HL-60/S4 (cell line): ENCODE results near the gene SRSF6.
"Not testable (repeated sequence)": the region's sequence is repeated elsewhere in the genome, so short reads cannot be mapped to it uniquely, and the experiment has no call there.

Experiments
- in situ Hi-C: fragments of 300-500 bp; cut with MboI; formaldehyde crosslinking; loops from 2 replicates; pipeline ENCODE4 v1.14.3; 2022; ENCODE audit warnings: low sequenced_read_pairs

The SRSF6 gene

DNA sequence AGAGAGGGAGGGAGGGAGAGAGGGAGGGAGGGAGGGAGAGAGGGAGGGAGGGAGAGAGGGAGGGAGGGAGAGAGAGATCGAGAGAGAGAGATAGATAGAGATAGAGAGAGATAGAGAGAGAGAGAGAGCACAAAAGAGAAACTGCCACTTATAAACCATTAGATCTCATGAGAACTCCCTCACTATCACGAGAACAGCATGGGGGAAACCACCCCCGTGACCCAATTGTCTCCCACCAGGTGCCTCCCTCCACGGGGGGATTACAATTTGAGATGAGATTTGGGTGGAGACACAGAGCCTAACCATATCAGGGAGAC is 9.3 kb upstream of the SRSF6 start:
- in situ Hi-C loops, result loop anchor here (10.0 kb wide), 1 partner anchor 636 kb away; no protein-coding TSS in a partner anchor

GRCh38 chr20:43448748-43449535 is 8.8 kb upstream of the SRSF6 start:
- in situ Hi-C loops, result loop anchor here (10.0 kb wide), 1 partner anchor 636 kb away; no protein-coding TSS in a partner anchor

DNA sequence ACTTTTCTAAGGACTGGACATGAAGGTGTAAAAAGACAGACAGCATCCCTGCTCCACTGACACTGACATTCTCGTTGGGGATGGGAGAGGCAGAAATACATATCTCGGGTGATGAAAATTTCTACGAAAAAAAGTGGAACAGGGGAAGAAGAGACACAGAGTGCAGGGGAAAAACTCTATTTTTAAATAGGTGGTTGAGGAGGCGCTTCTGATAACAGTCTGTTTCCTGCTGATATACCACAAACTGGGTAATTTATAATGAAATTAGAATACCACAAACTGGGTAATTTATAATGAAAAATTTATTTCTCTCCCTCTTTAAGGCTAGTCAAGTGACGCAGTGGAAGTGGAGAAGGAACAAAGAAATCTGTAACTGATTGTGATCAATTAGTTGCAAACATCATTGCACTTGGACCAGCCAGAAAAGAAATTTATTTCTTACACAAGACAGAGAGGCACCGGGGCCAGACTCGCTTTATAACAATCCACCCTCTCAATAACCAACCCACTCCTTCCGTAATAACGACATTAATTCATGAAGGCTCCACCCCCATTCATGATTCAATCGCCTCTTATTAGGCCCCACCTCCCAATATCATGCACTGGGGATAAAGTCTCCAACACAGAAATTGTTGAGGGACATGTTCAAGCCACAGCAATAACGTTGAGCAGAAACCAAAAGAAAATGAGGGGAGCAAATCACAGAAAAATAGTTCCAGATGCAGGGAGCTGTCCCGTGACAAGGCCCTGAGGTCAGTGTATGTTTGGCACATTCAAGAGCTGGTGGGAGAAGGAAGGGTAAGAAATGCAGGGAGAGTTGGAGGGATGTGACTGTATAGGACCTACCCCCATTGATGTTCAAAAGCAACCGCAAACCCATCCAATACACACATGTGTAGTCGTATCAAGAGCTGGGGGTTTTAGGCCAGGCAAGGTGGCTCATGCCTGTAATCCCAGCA is 6.6 kb upstream of the SRSF6 start:
- in situ Hi-C loops, result no loop called here

DNA sequence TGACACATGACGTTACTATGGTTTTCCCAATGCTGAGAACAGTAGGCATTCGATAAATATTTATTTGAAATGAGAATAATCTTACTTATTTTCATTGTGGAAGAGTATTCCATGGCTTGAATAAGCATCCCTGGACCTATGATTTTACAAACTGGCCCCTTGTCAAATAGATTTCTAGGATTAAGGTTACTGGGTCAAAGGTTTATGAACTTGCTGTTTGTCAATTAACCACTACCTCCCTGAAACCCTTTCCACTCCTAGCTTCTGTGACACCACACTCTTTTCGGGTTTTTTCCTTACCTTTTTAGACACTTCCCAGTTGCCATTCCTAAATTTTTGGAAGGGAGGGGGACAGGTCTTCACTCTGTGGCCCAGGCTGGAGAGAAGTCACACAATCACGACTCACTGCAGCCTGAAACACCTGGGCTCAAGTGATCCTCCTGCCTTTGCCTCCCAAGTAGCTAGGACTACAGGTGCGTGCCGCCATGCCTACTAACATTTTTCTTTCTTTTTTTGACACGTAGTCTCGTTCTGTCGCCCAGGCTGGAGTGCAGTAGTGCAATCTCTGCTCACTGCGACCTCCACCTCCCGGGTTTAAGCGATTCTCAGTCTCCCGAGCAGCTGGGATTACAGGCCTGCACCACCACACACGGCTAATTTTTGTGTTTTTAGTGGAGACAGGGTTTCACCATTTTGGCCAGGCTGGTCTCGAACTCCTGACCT is 5.1 kb upstream of the SRSF6 start:
- in situ Hi-C loops, result no loop called here

GRCh38 chr20:43456252-43456651 is 1.4 kb upstream of the SRSF6 start:
- in situ Hi-C loops, result not testable (repeated sequence)

DNA sequence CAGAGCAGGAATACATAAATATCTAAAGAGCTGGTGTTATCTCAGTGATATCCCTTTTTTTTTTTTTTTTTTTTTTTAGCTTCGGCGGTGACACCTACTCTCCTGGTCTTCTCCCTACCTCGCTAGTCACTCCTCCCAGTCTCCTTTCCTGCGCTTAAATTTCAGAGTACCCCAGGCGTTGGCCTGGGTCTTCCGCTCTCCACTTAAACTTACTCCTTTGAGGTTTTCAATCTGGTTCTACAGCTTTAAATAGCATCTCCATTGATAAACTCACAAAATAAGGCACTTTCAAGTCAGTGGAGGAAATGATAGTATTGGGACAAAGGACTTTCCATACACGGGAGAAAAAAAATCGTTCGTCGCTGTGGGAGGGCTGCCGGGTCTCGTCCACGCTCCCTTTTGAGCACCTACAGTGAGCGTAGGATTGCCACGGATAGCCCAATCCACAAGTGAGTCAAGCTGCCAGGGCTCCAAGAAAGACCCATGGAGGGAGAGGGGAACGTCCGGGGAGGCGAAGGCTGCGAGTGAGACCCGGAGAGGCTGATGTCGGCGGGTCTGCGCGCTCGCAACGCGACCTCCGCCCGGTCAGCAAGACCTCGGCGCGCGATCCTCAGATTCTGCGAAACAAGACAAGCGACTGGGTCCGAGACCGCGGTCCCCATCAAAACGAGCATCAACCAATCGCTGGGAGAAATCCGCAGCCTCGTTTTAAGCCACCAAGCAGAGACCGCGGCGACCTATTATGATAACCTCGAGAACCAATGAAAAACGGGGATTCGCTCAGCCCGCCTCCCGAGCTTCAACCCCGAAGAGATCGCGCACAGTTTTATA is 672 bp upstream of the SRSF6 start:
- in situ Hi-C loops, result no loop called here

- in situ Hi-C loops, result no loop called here
These were observed 777 bp downstream of the SRSF6 start for GRCh38 chr20:43458422-43458924.

GRCh38 chr20:43459022-43459942 is 1.6 kb downstream of the SRSF6 start:
- in situ Hi-C loops, result no loop called here

DNA sequence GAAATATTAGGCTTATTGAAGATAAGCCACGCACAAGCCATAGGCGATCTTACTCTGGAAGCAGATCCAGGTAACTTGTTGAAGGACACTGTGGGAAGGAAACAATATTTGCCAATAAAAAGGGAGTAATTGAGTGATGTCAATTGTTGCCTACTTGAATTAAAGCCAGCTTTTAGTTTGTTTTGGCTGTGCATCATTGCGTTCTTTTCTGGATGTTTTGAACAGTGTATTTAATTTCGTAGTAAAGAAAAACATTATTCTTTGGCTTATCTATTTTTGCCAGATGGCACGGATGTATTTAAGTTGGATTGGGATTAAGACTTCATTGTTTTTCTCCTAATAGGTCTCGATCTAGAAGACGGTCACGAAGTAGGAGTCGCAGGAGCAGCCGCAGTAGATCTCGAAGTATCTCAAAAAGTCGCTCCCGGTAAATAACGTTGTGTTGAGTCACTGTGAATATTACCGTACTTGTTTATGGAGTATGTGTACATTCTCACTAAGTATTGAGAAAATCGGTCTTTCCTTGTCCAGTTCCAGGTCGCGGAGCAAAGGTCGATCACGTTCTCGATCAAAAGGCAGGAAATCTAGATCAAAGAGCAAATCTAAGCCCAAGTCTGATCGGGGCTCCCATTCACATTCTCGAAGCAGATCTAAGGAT is 2.6 kb downstream of the SRSF6 start:
- in situ Hi-C loops, result no loop called here

DNA sequence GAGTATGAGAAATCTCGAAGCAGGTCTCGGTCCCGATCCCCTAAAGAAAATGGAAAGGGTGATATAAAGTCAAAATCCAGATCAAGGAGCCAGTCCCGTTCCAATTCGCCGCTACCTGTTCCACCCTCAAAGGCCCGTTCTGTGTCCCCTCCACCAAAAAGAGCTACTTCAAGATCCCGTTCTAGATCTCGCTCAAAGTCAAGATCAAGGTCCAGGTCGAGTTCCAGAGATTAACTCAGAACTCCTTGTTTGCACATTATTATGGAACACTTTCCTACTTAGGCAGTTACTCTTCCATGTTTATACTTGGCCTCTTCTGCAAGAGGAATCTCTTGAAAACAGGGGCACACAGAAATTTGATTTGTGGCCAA is 3.1 kb downstream of the SRSF6 start:
- in situ Hi-C loops, result no loop called here

- in situ Hi-C loops, result no loop called here
These were observed 4.4 kb downstream of the SRSF6 start for GRCh38 chr20:43461894-43462659.

- in situ Hi-C loops, result no loop called here
These were observed 5.2 kb downstream of the SRSF6 start for GRCh38 chr20:43462660-43463526.

DNA sequence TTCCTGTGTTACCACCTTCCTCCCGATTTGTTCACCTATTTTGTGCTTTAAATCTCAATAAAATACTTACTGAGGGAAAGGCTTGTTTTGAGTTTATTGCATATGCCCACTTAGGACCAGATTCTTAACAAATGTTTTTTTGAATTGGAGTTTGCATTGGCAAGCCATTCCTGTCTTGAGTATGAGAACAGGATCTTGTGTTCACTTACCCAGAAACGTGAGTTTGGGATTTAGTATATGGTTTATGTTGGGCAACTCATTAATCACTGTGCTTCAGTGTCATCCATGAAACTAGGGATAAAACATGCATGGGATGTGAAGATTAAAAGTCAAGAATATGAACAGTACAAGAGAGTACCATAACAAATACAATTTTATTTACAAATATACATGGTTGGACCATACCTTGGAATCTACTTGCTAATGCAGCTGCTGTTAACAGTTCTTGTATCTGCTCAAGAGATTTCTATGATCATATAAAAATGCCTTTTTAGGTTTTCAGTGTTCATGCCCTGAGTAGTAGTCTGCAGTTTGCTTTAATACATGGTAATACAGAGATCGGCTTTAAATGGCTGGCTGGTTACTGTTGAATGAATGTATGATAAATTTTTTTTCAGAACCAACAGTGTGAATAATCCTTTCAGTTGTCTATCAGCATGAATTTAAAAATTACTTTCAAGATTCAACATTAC is 6.0 kb downstream of the SRSF6 start:
- in situ Hi-C loops, result no loop called here

GRCh38 chr20:43464219-43464790 is 6.6 kb downstream of the SRSF6 start:
- in situ Hi-C loops, result no loop called here

DNA sequence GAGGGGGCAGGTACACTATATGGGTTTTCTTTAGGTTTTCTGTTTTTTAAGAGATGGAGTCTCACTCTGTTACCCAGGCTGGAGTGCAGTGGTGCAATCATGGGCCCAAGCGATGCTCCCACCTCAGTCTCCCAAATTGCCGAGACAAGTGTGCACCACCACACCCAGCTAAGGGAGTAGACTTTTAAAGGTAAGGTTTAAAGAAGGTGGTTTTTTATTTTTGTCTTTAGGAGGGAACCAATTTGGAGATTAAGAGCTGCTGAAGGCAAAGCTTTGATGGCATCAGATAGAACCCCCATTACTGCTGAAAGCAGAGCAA is 7.9 kb downstream of the SRSF6 start:
- in situ Hi-C loops, result no loop called here

DNA sequence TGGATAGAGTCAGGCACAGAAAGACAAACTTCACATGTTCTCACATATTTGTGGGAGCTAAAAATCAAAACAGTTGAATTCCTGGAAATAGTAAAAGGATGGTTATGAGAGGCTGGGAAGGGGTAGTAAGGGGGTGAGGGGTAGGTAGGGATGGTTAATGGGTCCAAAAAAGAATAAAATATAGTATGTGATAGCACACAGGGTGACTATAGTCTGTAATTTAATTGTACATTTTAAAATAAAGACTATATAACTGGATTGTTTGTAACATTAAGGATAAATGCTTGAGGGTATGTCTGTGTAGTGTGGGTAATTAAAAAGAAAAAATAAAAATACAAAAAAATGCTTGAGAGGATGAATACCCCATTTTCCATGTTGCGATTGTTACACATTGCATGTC is 9.9 kb downstream of the SRSF6 start:
- in situ Hi-C loops, result no loop called here
